ENCODE measurements around the gene ZNF175. TPM values are rescaled to one million over a fixed set of nuclear protein-coding genes. Genes with fewer than 3 reads are reported as not detected.

The ZNF175 gene
- total RNA-seq, 4 donors from 2014 or later: 3.6 to 5.8 (median 4.9) TPM

- intact Hi-C loops (cut with DNase I): no loop called here
- no peak overlapping the region for H3K4me3 ChIP-seq
- WGBS: 74% methylated on average over 3 of the region's 4 CpGs
- H3K27ac ChIP-seq (replicated peaks in 1 of 4): no peak overlapping the region
- H3K36me3 ChIP-seq: no peaks in the 10 kb centered on the region
- H3K4me1 ChIP-seq: no peaks in the 10 kb centered on the region
- H3K9me3 ChIP-seq: no peaks in the 10 kb centered on the region
- TF ChIP-seq POLR2A (IDR thresholded peaks at IDR 0.05; ENCODE audit: low read depth) (no peak), CTCF (IDR thresholded peaks at IDR 0.05) (no peak), POLR2AphosphoS5 (IDR thresholded peaks at IDR 0.05) (no peak), EP300 (IDR thresholded peaks at IDR 0.05) (no peak)
- H3K27me3 ChIP-seq: peaks cover 0 to 51% (median 0%) of the 10 kb centered on the region in 4 donors
- no peak for DNase-seq (ENCODE audit: extremely low spot score)
Observed at GRCh38 chr19:51565583-51565982, 5.5 kb upstream of the ZNF175 start.

GRCh38 chr19:51566489-51567100, 4.5 kb upstream of the ZNF175 start:
- H3K4me3 ChIP-seq: no peak overlapping the region
- intact Hi-C loops (cut with DNase I): no loop called here
- no peaks in the 10 kb centered on the region for H3K9me3 ChIP-seq
- no peak for DNase-seq (ENCODE audit: extremely low spot score)
- no peaks in the 10 kb centered on the region for H3K36me3 ChIP-seq
- TF ChIP-seq POLR2AphosphoS5 (IDR thresholded peaks at IDR 0.05) (no peak), EP300 (IDR thresholded peaks at IDR 0.05) (no peak), CTCF (IDR thresholded peaks at IDR 0.05) (no peak), POLR2A (IDR thresholded peaks at IDR 0.05; ENCODE audit: low read depth) (no peak)
- H3K27ac ChIP-seq (replicated peaks in 1 of 4): no peak overlapping the region
- WGBS: 74% methylated on average over 8 of the region's 8 CpGs
- H3K4me1 ChIP-seq: peaks cover under 1 to 1% (median under 1%) of the 10 kb centered on the region in 4 donors
- H3K27me3 ChIP-seq: peaks cover 0 to 46% (median 0%) of the 10 kb centered on the region in 4 donors

DNA sequence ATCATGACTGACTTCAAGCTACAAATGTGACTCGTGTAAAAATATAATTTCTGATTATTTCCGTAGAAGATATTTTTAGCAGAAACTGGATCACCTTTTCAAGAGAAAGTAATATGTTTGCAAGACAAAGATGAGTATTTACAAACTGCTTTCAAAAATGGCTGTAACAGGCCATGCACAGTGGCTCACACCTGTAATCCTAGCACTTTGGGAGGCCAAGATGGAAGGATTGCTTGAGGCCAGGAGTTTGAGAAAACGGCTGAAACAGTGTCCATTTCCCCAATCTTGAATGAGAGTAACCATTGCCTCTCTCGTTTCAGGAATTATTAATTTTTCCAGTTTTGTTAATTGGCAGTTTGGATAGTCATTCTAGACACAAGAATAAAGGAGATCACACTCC, 3.5 kb upstream of the ZNF175 start:
- H3K4me3 ChIP-seq: no peak overlapping the region
- TF ChIP-seq CTCF (IDR thresholded peaks at IDR 0.05): no peak
- no peak for TF ChIP-seq POLR2AphosphoS5 (IDR thresholded peaks at IDR 0.05)
- no peak for TF ChIP-seq POLR2A (IDR thresholded peaks at IDR 0.05; ENCODE audit: low read depth)
- no peak for TF ChIP-seq EP300 (IDR thresholded peaks at IDR 0.05)
- no peak overlapping the region for H3K27ac ChIP-seq (replicated peaks in 1 of 4)
- intact Hi-C loops (cut with DNase I): no loop called here
- peaks cover 0 to 41% (median 0%) of the 10 kb centered on the region in 4 donors for H3K27me3 ChIP-seq
- no peaks in the 10 kb centered on the region for H3K9me3 ChIP-seq
- 78% methylated on average over 4 of the region's 4 CpGs for WGBS
- DNase-seq (ENCODE audit: extremely low spot score): no peak
- no peaks in the 10 kb centered on the region for H3K36me3 ChIP-seq
- peaks cover 9 to 11% (median 11%) of the 10 kb centered on the region in 4 donors for H3K4me1 ChIP-seq

- 88% methylated on average over 1 of the region's 1 CpG for WGBS
Observed at GRCh38 chr19:51568456-51568855, 2.6 kb upstream of the ZNF175 start.

More at GRCh38 chr19:51568456-51568855, 2.6 kb upstream of the ZNF175 start:
- intact Hi-C loops (cut with DNase I): no loop called here
- Histone ChIP-seq H3K9me3 (no peaks in the 10 kb centered on the region), H3K4me1 (peaks cover 15 to 18% (median 17%) of the 10 kb centered on the region in 4 donors), H3K36me3 (peaks cover 4 to 6% (median 6%) of the 10 kb centered on the region in 4 donors), H3K27ac (replicated peaks in 1 of 4) (no peak overlapping the region), H3K4me3 (no peak overlapping the region), H3K27me3 (peaks cover 0 to 32% (median 0%) of the 10 kb centered on the region in 4 donors)
- TF ChIP-seq POLR2AphosphoS5 (IDR thresholded peaks at IDR 0.05) (no peak), CTCF (IDR thresholded peaks at IDR 0.05) (no peak), POLR2A (IDR thresholded peaks at IDR 0.05; ENCODE audit: low read depth) (no peak), EP300 (IDR thresholded peaks at IDR 0.05) (no peak)
- no peak for DNase-seq (ENCODE audit: extremely low spot score)
